K562 (cell line): Measurements from ENCODE around the gene KASH5. TPM values are rescaled to one million over a fixed set of nuclear protein-coding genes. Genes with fewer than 3 reads are reported as not detected.
A peak's percentile ranks its signal among the peaks of the same experiment; 100 is the strongest.

Experiments
- BACH1 ChIP-seq: fragments of 200-800 bp; sonication (Bioruptor generic); IDR thresholded peaks from 2 replicates; pipeline ENCODE4 v1.6.1; 2016; ENCODE audit warnings: missing genetic modification characterization, missing compliant biosample characterization
- BRF1 ChIP-seq: IDR thresholded peaks from 3 replicates; pipeline ENCODE4 v1.6.1; 2011; ENCODE audit warnings: borderline replicate concordance, mild to moderate bottlenecking; ENCODE audit not compliant: insufficient read length; ENCODE audit errors: extremely low read depth
- CHD1 ChIP-seq: fragments of 200-600 bp; sonication (generic); IDR thresholded peaks from one replicate; pipeline ENCODE4 v1.6.1; 2012; ENCODE audit warnings: mild to moderate bottlenecking, moderate library complexity, low read length, inconsistent platforms
- CREB1 ChIP-seq, 2 experiments: sonication (generic) in 1 of 2; formaldehyde crosslinking in 1 of 2; IDR thresholded peaks; 2 replicates each; pipeline versions ENCODE4 v1.6.1 to v1.8.0; 2012 to 2022; ENCODE audit warnings: inconsistent platforms in 1 of 2, mild to moderate bottlenecking in 1 of 2, missing genetic modification reagents in 1 of 2, moderate library complexity in 1 of 2
- FOXJ3 ChIP-seq: sonication (generic); formaldehyde crosslinking; IDR thresholded peaks from 2 replicates; pipeline ENCODE4 v1.4.0; 2020; ENCODE audit warnings: mild to moderate bottlenecking, missing genetic modification reagents
- GTF2E2 ChIP-seq: fragments of 200-800 bp; sonication (Bioruptor generic); IDR thresholded peaks from 2 replicates; pipeline ENCODE4 v1.6.1; 2016; ENCODE audit warnings: missing genetic modification characterization, missing compliant biosample characterization
- MCM5 ChIP-seq: fragments of 450-650 bp; IDR thresholded peaks from 2 replicates; pipeline ENCODE4 v1.6.1; 2016; ENCODE audit warnings: low read depth
- NCOA1 ChIP-seq: fragments of 450-650 bp; IDR thresholded peaks from 2 replicates; pipeline ENCODE4 v1.6.1; 2016; ENCODE audit warnings: low read depth
- SMARCA4 ChIP-seq: fragments of 450-650 bp; IDR thresholded peaks from 2 replicates; pipeline ENCODE4 v1.6.1; 2016
- SREBF2 ChIP-seq: sonication (generic); formaldehyde crosslinking; IDR thresholded peaks from 2 replicates; pipeline ENCODE4 v1.4.0; 2020; ENCODE audit warnings: mild to moderate bottlenecking, missing genetic modification reagents
- STAG1 ChIP-seq: sonication (generic); formaldehyde crosslinking; IDR thresholded peaks from 2 replicates; pipeline ENCODE4 v1.5.0; 2020; ENCODE audit warnings: missing genetic modification reagents, borderline replicate concordance
- TAF9B ChIP-seq: fragments of 450-650 bp; IDR thresholded peaks from 2 replicates; pipeline ENCODE4 v1.6.1; 2018; ENCODE audit warnings: mild to moderate bottlenecking; ENCODE audit not compliant: partially characterized antibody
- TCF3 ChIP-seq: sonication (generic); formaldehyde crosslinking; IDR thresholded peaks from 2 replicates; pipeline ENCODE4 v1.4.0; 2020; ENCODE audit warnings: mild to moderate bottlenecking, missing genetic modification reagents
- ZNF124 ChIP-seq: sonication (generic); formaldehyde crosslinking; IDR thresholded peaks from 2 replicates; pipeline ENCODE4 v1.8.1; 2022; ENCODE audit warnings: missing genetic modification reagents
- polyA plus RNA-seq, 8 experiments: library from polyadenylated mRNA; depleted of rRNA in 4 of 8; stranded (reverse) in 5 of 8; unstranded in 3 of 8; fragments of >200 nt; fragmentation: Nextera tagmentation in 2 of 8; fragmentation: Illumina TruSeq in 1 of 8; extraction: Ambion mirVana in 2 of 8; extraction: Trizol in 1 of 8; gene quantifications; 2 replicates each; pipeline versions ENCODE4 v1.2.1 to v1.2.3, GENCODE V29; 2011 to 2014; ENCODE audit warnings: inconsistent platforms in 1 of 8, missing spikeins in 1 of 8
- total RNA-seq, 7 experiments: library from RNA; depleted of rRNA in 6 of 7; stranded (reverse); fragments of >200 nt in 6 of 7; fragmentation: Illumina TruSeq in 2 of 7; extraction: Trizol in 2 of 7; gene quantifications; 2 replicates each; pipeline versions ENCODE4 v1.2.1 to v1.2.3, GENCODE V29; 2011 to 2021; ENCODE audit warnings: low replicate concordance in 1 of 7
- TF ChIP-seq, protein P1 (sequence below), 2 experiments: IDR thresholded peaks; 2 replicates each; pipeline ENCODE4 v1.6.1; 2011; ENCODE audit warnings: borderline replicate concordance in 1 of 2, control low read depth in 1 of 2, low read depth in 1 of 2, low read length in 1 of 2, mild to moderate bottlenecking in 1 of 2, mixed read lengths in 1 of 2, moderate library complexity in 1 of 2; ENCODE audit not compliant: insufficient read depth in 1 of 2, insufficient read length in 1 of 2, poor library complexity in 1 of 2, severe bottlenecking in 1 of 2; ENCODE audit errors: extremely low read depth in 1 of 2
- TF ChIP-seq, protein P2 (sequence below): sonication (generic); formaldehyde crosslinking; IDR thresholded peaks from 2 replicates; pipeline ENCODE4 v1.8.0; 2022; ENCODE audit warnings: missing genetic modification reagents, mild to moderate bottlenecking, borderline replicate concordance
- TF ChIP-seq, protein P3 (sequence below): fragments of 200-800 bp; sonication (Bioruptor generic); IDR thresholded peaks from 2 replicates; pipeline ENCODE4 v1.6.1; 2017; ENCODE audit warnings: missing genetic modification characterization, missing compliant biosample characterization
- TF ChIP-seq, protein P4 (sequence below): fragments of 450-650 bp; IDR thresholded peaks from 2 replicates; pipeline ENCODE4 v1.7.0; 2016; ENCODE audit warnings: borderline replicate concordance
- TF ChIP-seq, protein P5 (sequence below): fragments of 250-450 bp; sonication (Bioruptor Pico); IDR thresholded peaks from 2 replicates; pipeline ENCODE4 v1.8.0; 2021; ENCODE audit warnings: moderate library complexity, mild to moderate bottlenecking, inconsistent platforms
- TF ChIP-seq, protein P6 (sequence below): sonication (generic); formaldehyde crosslinking; IDR thresholded peaks from 2 replicates; pipeline ENCODE4 v1.8.1; 2022; ENCODE audit warnings: missing genetic modification reagents

Gene KASH5
- total and polyA plus RNA-seq, 9 of the 15 experiments (the other 6 are each of a cell fraction or from before 2014, with no cell fraction given) = 0.07 to 0.84 (median 0.34) TPM; not detected in 1

DNA sequence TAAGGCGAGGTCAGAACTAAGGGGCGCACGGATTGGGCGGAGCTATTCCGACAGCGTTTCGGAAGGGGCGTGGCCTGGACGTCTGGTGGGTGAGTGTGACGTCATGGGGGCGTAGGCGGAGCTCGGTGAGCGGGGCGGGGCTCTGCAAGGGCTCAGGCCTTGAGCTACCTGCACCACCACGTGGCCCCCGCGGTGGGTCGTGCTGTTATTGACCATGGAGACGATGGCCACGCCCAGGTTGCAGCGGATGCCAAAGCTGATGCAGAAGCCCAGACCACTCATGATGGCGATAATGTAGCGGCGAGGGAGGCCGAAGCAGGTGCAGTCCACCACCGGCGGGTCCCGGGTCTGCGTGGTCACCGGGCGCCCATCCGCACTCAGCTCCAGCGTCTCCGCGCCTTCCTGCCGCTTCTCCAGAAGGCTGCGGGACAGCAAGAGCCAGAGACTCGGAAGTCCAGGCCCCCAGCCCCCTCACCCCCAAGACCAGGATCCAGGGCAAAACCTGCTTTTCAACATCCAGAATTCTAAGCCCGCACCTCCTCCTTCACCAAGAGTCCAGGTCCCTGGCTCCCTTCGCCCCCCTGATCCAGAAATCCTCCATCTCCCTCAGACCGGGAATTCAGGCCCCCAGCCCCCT lies 48.5 kb downstream of the KASH5 start (continued):
- TF ChIP-seq, protein P1, sequence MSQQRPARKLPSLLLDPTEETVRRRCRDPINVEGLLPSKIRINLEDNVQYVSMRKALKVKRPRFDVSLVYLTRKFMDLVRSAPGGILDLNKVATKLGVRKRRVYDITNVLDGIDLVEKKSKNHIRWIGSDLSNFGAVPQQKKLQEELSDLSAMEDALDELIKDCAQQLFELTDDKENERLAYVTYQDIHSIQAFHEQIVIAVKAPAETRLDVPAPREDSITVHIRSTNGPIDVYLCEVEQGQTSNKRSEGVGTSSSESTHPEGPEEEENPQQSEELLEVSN (IDR thresholded peaks at IDR 0.05; ENCODE audit: borderline replicate concordance in 1 of 2, extremely low read depth in 1 of 2, insufficient read depth in 1 of 2, insufficient read length in 1 of 2, low read depth in 1 of 2, low read length in 1 of 2, poor library complexity in 1 of 2, severe bottlenecking in 1 of 2) = peak; percentile 69 to 79
- peak; percentile 91 for TF ChIP-seq CREB1 (IDR thresholded peaks at IDR 0.05)
- peak; percentile 92 for TF ChIP-seq CREB1 (CRISPR knock-in tag; IDR thresholded peaks at IDR 0.05)
- TF ChIP-seq TAF9B = no peak
- TF ChIP-seq STAG1 (CRISPR knock-in tag) = no peak
- TF ChIP-seq GTF2E2 (tag) = no peak
- TF ChIP-seq, protein P2, sequence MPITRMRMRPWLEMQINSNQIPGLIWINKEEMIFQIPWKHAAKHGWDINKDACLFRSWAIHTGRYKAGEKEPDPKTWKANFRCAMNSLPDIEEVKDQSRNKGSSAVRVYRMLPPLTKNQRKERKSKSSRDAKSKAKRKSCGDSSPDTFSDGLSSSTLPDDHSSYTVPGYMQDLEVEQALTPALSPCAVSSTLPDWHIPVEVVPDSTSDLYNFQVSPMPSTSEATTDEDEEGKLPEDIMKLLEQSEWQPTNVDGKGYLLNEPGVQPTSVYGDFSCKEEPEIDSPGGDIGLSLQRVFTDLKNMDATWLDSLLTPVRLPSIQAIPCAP (CRISPR knock-in tag) = no peak
- TF ChIP-seq FOXJ3 (CRISPR knock-in tag) = no peak
- TF ChIP-seq, protein P3, sequence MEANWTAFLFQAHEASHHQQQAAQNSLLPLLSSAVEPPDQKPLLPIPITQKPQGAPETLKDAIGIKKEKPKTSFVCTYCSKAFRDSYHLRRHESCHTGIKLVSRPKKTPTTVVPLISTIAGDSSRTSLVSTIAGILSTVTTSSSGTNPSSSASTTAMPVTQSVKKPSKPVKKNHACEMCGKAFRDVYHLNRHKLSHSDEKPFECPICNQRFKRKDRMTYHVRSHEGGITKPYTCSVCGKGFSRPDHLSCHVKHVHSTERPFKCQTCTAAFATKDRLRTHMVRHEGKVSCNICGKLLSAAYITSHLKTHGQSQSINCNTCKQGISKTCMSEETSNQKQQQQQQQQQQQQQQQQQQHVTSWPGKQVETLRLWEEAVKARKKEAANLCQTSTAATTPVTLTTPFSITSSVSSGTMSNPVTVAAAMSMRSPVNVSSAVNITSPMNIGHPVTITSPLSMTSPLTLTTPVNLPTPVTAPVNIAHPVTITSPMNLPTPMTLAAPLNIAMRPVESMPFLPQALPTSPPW (CRISPR knock-in tag) = no peak
- no peak for TF ChIP-seq CHD1
- no peak for TF ChIP-seq BACH1 (tag)
- TF ChIP-seq, protein P4, sequence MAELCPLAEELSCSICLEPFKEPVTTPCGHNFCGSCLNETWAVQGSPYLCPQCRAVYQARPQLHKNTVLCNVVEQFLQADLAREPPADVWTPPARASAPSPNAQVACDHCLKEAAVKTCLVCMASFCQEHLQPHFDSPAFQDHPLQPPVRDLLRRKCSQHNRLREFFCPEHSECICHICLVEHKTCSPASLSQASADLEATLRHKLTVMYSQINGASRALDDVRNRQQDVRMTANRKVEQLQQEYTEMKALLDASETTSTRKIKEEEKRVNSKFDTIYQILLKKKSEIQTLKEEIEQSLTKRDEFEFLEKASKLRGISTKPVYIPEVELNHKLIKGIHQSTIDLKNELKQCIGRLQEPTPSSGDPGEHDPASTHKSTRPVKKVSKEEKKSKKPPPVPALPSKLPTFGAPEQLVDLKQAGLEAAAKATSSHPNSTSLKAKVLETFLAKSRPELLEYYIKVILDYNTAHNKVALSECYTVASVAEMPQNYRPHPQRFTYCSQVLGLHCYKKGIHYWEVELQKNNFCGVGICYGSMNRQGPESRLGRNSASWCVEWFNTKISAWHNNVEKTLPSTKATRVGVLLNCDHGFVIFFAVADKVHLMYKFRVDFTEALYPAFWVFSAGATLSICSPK = no peak
- TF ChIP-seq ZNF124 = no peak
- TF ChIP-seq SMARCA4 = no peak
- TF ChIP-seq, protein P5, sequence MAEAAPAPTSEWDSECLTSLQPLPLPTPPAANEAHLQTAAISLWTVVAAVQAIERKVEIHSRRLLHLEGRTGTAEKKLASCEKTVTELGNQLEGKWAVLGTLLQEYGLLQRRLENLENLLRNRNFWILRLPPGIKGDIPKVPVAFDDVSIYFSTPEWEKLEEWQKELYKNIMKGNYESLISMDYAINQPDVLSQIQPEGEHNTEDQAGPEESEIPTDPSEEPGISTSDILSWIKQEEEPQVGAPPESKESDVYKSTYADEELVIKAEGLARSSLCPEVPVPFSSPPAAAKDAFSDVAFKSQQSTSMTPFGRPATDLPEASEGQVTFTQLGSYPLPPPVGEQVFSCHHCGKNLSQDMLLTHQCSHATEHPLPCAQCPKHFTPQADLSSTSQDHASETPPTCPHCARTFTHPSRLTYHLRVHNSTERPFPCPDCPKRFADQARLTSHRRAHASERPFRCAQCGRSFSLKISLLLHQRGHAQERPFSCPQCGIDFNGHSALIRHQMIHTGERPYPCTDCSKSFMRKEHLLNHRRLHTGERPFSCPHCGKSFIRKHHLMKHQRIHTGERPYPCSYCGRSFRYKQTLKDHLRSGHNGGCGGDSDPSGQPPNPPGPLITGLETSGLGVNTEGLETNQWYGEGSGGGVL = no peak
- TF ChIP-seq SREBF2 = no peak
- TF ChIP-seq NCOA1 = no peak
- TF ChIP-seq TCF3 (CRISPR knock-in tag) = no peak
- TF ChIP-seq MCM5 = no peak
- TF ChIP-seq BRF1 = no peak
- TF ChIP-seq, protein P6, sequence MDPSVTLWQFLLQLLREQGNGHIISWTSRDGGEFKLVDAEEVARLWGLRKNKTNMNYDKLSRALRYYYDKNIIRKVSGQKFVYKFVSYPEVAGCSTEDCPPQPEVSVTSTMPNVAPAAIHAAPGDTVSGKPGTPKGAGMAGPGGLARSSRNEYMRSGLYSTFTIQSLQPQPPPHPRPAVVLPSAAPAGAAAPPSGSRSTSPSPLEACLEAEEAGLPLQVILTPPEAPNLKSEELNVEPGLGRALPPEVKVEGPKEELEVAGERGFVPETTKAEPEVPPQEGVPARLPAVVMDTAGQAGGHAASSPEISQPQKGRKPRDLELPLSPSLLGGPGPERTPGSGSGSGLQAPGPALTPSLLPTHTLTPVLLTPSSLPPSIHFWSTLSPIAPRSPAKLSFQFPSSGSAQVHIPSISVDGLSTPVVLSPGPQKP = no peak
